H9 (cell line): ENCODE results near the gene ERVFRD-1. TPM values are rescaled to one million over a fixed set of nuclear protein-coding genes. Genes with fewer than 3 reads are reported as not detected.

Experiments
- DNase-seq: peaks from one replicate; pipeline ENCODE4 v3.0.0-alpha.2; 2017
- H2AFZ ChIP-seq: one replicate; pipeline ENCODE4 v1.6.1; 2013; ENCODE audit warnings: mild to moderate bottlenecking, low read length, control low read depth, moderate library complexity
- H2AK5ac ChIP-seq: 2 replicates; pipeline ENCODE4 v1.6.1; 2013; ENCODE audit warnings: low read length, control low read depth, mixed read lengths; ENCODE audit not compliant: insufficient read length
- H2BK120ac ChIP-seq: one replicate; pipeline ENCODE4 v1.6.1; 2013; ENCODE audit warnings: low read depth, mild to moderate bottlenecking, low read length, control low read depth, inconsistent platforms; ENCODE audit not compliant: poor library complexity, severe bottlenecking
- H2BK12ac ChIP-seq: 2 replicates; pipeline ENCODE4 v1.6.1; 2013; ENCODE audit warnings: low read length, control low read depth, mixed read lengths, low read depth; ENCODE audit not compliant: insufficient read length
- H2BK15ac ChIP-seq: 2 replicates; pipeline ENCODE4 v1.6.1; 2013; ENCODE audit warnings: low read depth, low read length, control low read depth
- H2BK20ac ChIP-seq: one replicate; pipeline ENCODE4 v1.6.1; 2013; ENCODE audit warnings: low read depth, mild to moderate bottlenecking, low read length, control low read depth, inconsistent platforms; ENCODE audit not compliant: poor library complexity, severe bottlenecking
- H2BK5ac ChIP-seq: 2 replicates; pipeline ENCODE4 v1.6.1; 2013; ENCODE audit warnings: low read length, control low read depth, mixed read lengths; ENCODE audit not compliant: insufficient read length
- H3K14ac ChIP-seq: 2 replicates; pipeline ENCODE4 v1.6.1; 2013; ENCODE audit warnings: low read length, control low read depth; ENCODE audit not compliant: insufficient read depth
- H3K18ac ChIP-seq: 2 replicates; pipeline ENCODE4 v1.6.1; 2013; ENCODE audit warnings: low read depth, mild to moderate bottlenecking, mixed read lengths, low read length, control low read depth; ENCODE audit not compliant: insufficient read length
- H3K23ac ChIP-seq: 2 replicates; pipeline ENCODE4 v1.6.1; 2013; ENCODE audit warnings: low read length, control low read depth, mixed read lengths, low read depth; ENCODE audit not compliant: insufficient read length
- H3K23me2 ChIP-seq: 2 replicates; pipeline ENCODE4 v1.6.1; 2013; ENCODE audit warnings: low read depth, mild to moderate bottlenecking, mixed read lengths, low read length, control low read depth; ENCODE audit not compliant: insufficient read length, poor library complexity, severe bottlenecking
- H3K27ac ChIP-seq: 2 replicates; pipeline ENCODE4 v1.5.1; 2013; ENCODE audit warnings: low read length, control low read depth, mixed read lengths, low read depth; ENCODE audit not compliant: insufficient read length
- H3K27me3 ChIP-seq: 2 replicates; pipeline ENCODE4 v1.6.1; 2013; ENCODE audit warnings: low read length, control low read depth, inconsistent platforms; ENCODE audit not compliant: insufficient read depth
- H3K4ac ChIP-seq: 2 replicates; pipeline ENCODE4 v1.6.1; 2013; ENCODE audit warnings: low read depth, mild to moderate bottlenecking, control low read depth, inconsistent platforms, low read length, moderate library complexity
- H3K4me1 ChIP-seq: 2 replicates; pipeline ENCODE4 v1.6.1; 2013; ENCODE audit warnings: low read length, control low read depth, inconsistent platforms; ENCODE audit not compliant: insufficient read depth
- H3K4me2 ChIP-seq: 2 replicates; pipeline ENCODE4 v1.6.1; 2013; ENCODE audit warnings: low read length, control low read depth, mixed read lengths; ENCODE audit not compliant: insufficient read length, insufficient read depth
- H3K56ac ChIP-seq: 2 replicates; pipeline ENCODE4 v1.6.1; 2013; ENCODE audit warnings: low read depth, mild to moderate bottlenecking, mixed read lengths, low read length, control low read depth; ENCODE audit not compliant: insufficient read length
- H3K79me1 ChIP-seq: 2 replicates; pipeline ENCODE4 v1.6.1; 2013; ENCODE audit warnings: low read depth, mild to moderate bottlenecking, moderate library complexity, low read length, control low read depth, inconsistent platforms; ENCODE audit not compliant: insufficient read depth, poor library complexity, severe bottlenecking
- H3K79me2 ChIP-seq: 2 replicates; pipeline ENCODE4 v1.6.1; 2013; ENCODE audit warnings: low read length, control low read depth, inconsistent platforms; ENCODE audit not compliant: insufficient read depth
- H3K9ac ChIP-seq: 2 replicates; pipeline ENCODE4 v1.6.1; 2013; ENCODE audit warnings: low read length, control low read depth, mixed read lengths; ENCODE audit not compliant: insufficient read length; ENCODE audit errors: extremely low read depth
- H3K9me3 ChIP-seq: one replicate; pipeline ENCODE4 v1.6.1; 2013; ENCODE audit warnings: low read depth, low read length, inconsistent platforms; ENCODE audit not compliant: control insufficient read depth
- H3T11ph ChIP-seq: one replicate; pipeline ENCODE4 v1.6.1; 2013; ENCODE audit warnings: mild to moderate bottlenecking, low read length, control low read depth, inconsistent platforms
- H4K20me1 ChIP-seq: one replicate; pipeline ENCODE4 v1.6.1; 2013; ENCODE audit not compliant: control insufficient read depth, insufficient read length, insufficient read depth
- H4K5ac ChIP-seq: 2 replicates; pipeline ENCODE4 v1.6.1; 2013; ENCODE audit warnings: low read depth, mild to moderate bottlenecking, mixed read lengths, low read length, control low read depth; ENCODE audit not compliant: insufficient read length
- H4K8ac ChIP-seq: replicated peaks from 2 replicates; pipeline ENCODE4 v1.6.1; 2013; ENCODE audit warnings: low read length, control low read depth, mixed read lengths, low read depth; ENCODE audit not compliant: insufficient read length
- H4K91ac ChIP-seq: 2 replicates; pipeline ENCODE4 v1.6.1; 2013; ENCODE audit warnings: low read depth, mild to moderate bottlenecking, moderate library complexity, mixed read lengths, low read length, control low read depth; ENCODE audit not compliant: insufficient read length
- H3K27ac Mint-ChIP-seq, 3 experiments: 2 replicates in 2 of 3; 3 replicates in 1 of 3; pipeline ENCODE4 v1.8.0; 2020 to 2021; ENCODE audit warnings: mixed read lengths in 3 of 3, mild to moderate bottlenecking in 1 of 3, moderate library complexity in 1 of 3
- H3K27me3 Mint-ChIP-seq: 2 replicates; pipeline ENCODE4 v1.8.0; 2021; ENCODE audit warnings: low read depth, mild to moderate bottlenecking, moderate library complexity, mixed read lengths
- H3K36me3 Mint-ChIP-seq, 3 experiments: 2 replicates in 2 of 3; 3 replicates in 1 of 3; pipeline ENCODE4 v1.8.0; 2020 to 2021; ENCODE audit warnings: low read depth in 3 of 3, mixed read lengths in 3 of 3; ENCODE audit not compliant: insufficient read depth in 1 of 3
- H3K4me1 Mint-ChIP-seq, 2 experiments: 2 replicates each; pipeline ENCODE4 v1.8.0; 2020; ENCODE audit warnings: mixed read lengths in 2 of 2
- H3K4me3 Mint-ChIP-seq, 2 experiments: 2 replicates in 1 of 2; 3 replicates in 1 of 2; pipeline ENCODE4 v1.8.0; 2020 to 2021; ENCODE audit warnings: mild to moderate bottlenecking in 2 of 2, mixed read lengths in 2 of 2, moderate library complexity in 1 of 2
- H3K9me3 Mint-ChIP-seq, 2 experiments: 2 replicates in 1 of 2; 3 replicates in 1 of 2; pipeline ENCODE4 v1.8.0; 2020; ENCODE audit warnings: mild to moderate bottlenecking in 2 of 2, mixed read lengths in 2 of 2, moderate library complexity in 1 of 2
- WGBS: extraction: QIAGEN DNeasy Blood & Tissue Kit; methylation state at CpG from one replicate; pipeline ENCODE4 v1.1.7; 2013; ENCODE audit warnings: missing lambda C conversion rate, low lambda C conversion rate, mixed read lengths; ENCODE audit not compliant: insufficient read length; ENCODE audit errors: extremely low coverage; 5-methylcytosine and 5-hydroxymethylcytosine counted together
- total RNA-seq: library from RNA; stranded (reverse); gene quantifications from 2 replicates; pipeline ENCODE4 v1.2.1, GENCODE V29; 2021
- TF ChIP-seq, protein P1 (sequence below): fragments of 200-600 bp; sonication (generic); conservative IDR thresholded peaks from 3 replicates; pipeline ENCODE4 v1.8.0; 2021; ENCODE audit warnings: antibody characterized with exemption, mild to moderate bottlenecking

The ERVFRD-1 gene
- total RNA-seq, 1 experiment from 2014 or later: not detected

DNA sequence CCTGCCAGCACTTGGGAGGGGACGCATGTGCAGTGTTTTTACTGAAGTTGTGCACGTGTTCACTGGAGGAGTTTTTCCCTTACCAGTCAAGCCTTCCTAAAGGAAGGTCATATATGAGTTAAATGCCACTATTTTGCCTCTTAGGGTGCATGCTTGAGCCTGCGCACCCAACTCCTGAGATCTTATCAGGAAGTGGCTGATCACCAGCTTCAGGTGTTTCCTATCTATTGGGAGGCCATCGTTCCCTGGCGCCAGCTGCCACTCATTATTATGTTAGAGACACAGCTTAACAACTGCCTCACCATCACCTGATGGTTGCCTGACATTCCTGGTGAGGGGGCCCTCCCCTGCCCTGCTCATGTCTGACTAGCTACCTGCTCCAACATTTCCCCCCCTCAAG is 8.5 kb downstream of the ERVFRD-1 start:
- Histone ChIP-seq H3K27me3 (no peaks in the 10 kb centered on the region), H4K5ac (no peak overlapping the region), H3T11ph (no peak overlapping the region), H2AFZ (no peak overlapping the region), H2BK15ac (no peak overlapping the region), H2BK120ac (no peak overlapping the region), H3K4me2 (no peak overlapping the region), H3K9me3 (no peaks in the 10 kb centered on the region), H3K23ac (no peak overlapping the region), H3K4ac (no peak overlapping the region), H4K20me1 (no peaks in the 10 kb centered on the region), H3K9ac (no peak overlapping the region), H2BK12ac (no peak overlapping the region), H3K4me1 (peaks cover 14% of the 10 kb centered on the region; the same call in 1 of the 2 replicates), H3K27ac (no peak overlapping the region), H2BK20ac (no peak overlapping the region), H2BK5ac (no peak overlapping the region), H3K79me2 (peaks cover 15% of the 10 kb centered on the region; the same call in 1 of the 2 replicates), H2AK5ac (no peak overlapping the region), H4K8ac (no peak overlapping the region), H3K23me2 (no peaks in the 10 kb centered on the region), H3K14ac (no peak overlapping the region), H3K79me1 (peaks cover 8% of the 10 kb centered on the region), H3K56ac (no peak overlapping the region), H4K91ac (no peak overlapping the region), H3K18ac (no peak overlapping the region)
- H3K27me3 Mint-ChIP-seq: no peaks in the 10 kb centered on the region; the same call in 1 of the 2 replicates
- no peak for DNase-seq
- H3K4me1 Mint-ChIP-seq: peaks cover 42 to 53% of the 10 kb centered on the region in 2 experiments
- H3K4me3 Mint-ChIP-seq: no peak overlapping the region
- TF ChIP-seq, protein P1, sequence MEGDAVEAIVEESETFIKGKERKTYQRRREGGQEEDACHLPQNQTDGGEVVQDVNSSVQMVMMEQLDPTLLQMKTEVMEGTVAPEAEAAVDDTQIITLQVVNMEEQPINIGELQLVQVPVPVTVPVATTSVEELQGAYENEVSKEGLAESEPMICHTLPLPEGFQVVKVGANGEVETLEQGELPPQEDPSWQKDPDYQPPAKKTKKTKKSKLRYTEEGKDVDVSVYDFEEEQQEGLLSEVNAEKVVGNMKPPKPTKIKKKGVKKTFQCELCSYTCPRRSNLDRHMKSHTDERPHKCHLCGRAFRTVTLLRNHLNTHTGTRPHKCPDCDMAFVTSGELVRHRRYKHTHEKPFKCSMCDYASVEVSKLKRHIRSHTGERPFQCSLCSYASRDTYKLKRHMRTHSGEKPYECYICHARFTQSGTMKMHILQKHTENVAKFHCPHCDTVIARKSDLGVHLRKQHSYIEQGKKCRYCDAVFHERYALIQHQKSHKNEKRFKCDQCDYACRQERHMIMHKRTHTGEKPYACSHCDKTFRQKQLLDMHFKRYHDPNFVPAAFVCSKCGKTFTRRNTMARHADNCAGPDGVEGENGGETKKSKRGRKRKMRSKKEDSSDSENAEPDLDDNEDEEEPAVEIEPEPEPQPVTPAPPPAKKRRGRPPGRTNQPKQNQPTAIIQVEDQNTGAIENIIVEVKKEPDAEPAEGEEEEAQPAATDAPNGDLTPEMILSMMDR: no peak
- WGBS: no CpG with 5 or more reads among the region's 5 CpGs
- peaks cover 0 to 2% of the 10 kb centered on the region in 2 experiments; a peak in 1 of 5 replicates for H3K9me3 Mint-ChIP-seq
- peaks cover 17 to 27% (median 17%) of the 10 kb centered on the region in 3 experiments for H3K36me3 Mint-ChIP-seq
- H3K27ac Mint-ChIP-seq: peak overlapping the region in 1 of 3 experiments; percentile 80; a peak in 2 of 7 replicates
